IMR-90 (cell line): ENCODE data around the gene LIMCH1. TPM values are rescaled to one million over a fixed set of nuclear protein-coding genes. Genes with fewer than 3 reads are reported as not detected.

Experiments used
- ATAC-seq: fragments of 200-7000 bp; cut with Tn5 transposase; 2 replicates; pipeline ENCODE4 v1.9.1; 2020; ENCODE audit warnings: low read depth, mild to moderate bottlenecking, moderate library complexity
- BruUV-seq: library from RNA; stranded (reverse); fragments of 400-500 nt; replicated peaks from 2 replicates; lab custom pipeline; 2021; lab: Mats Ljungman, UMichigan
- CTCF ChIA-PET: fragments of 300-600 bp; formaldehyde crosslinking; extraction: SDS; loops from one replicate; lab custom pipeline; 2021; ENCODE audit warnings: antibody characterized with exemption; lab: Yijun Ruan, JAX
- POLR2A ChIA-PET: fragments of 300-600 bp; sonication (Branson Sonifier 250); formaldehyde crosslinking; loops from one replicate; lab custom pipeline; 2022; ENCODE audit warnings: antibody characterized with exemption; ENCODE audit not compliant: unreplicated experiment; lab: Charles Lee
- DNase-seq: peaks from one replicate; pipeline ENCODE4 v3.0.0; 2013
- H2AFZ ChIP-seq: replicated peaks from 2 replicates; pipeline ENCODE3; 2013; ENCODE audit warnings: low read length, mild to moderate bottlenecking; ENCODE audit not compliant: poor library complexity
- H2AK5ac ChIP-seq: 2 replicates; pipeline ENCODE4 v1.6.1; 2013; ENCODE audit warnings: low read depth, low read length, inconsistent platforms
- H2AK9ac ChIP-seq: replicated peaks from 2 replicates; pipeline ENCODE3; 2013; ENCODE audit warnings: mild to moderate bottlenecking, low read depth, low read length, moderate library complexity; ENCODE audit not compliant: poor library complexity
- H2BK120ac ChIP-seq: 2 replicates; pipeline ENCODE4 v1.6.1; 2013; ENCODE audit warnings: low read depth, low read length, inconsistent platforms
- H2BK15ac ChIP-seq: 3 replicates; pipeline ENCODE4 v1.6.1; 2013; ENCODE audit warnings: low read depth, low read length, inconsistent platforms
- H2BK20ac ChIP-seq: 2 replicates; pipeline ENCODE4 v1.6.1; 2013; ENCODE audit warnings: low read depth, mild to moderate bottlenecking, inconsistent platforms, low read length, moderate library complexity
- H2BK5ac ChIP-seq: 2 replicates; pipeline ENCODE4 v1.6.1; 2013; ENCODE audit warnings: mild to moderate bottlenecking, low read depth, low read length, inconsistent platforms; ENCODE audit not compliant: poor library complexity, severe bottlenecking
- H3K14ac ChIP-seq: replicated peaks from 2 replicates; pipeline ENCODE4 v1.6.1; 2013; ENCODE audit warnings: low read depth, low read length, inconsistent platforms
- H3K18ac ChIP-seq: 2 replicates; pipeline ENCODE4 v1.6.1; 2013; ENCODE audit warnings: low read depth, low read length, control low read depth
- H3K23ac ChIP-seq: 2 replicates; pipeline ENCODE4 v1.6.1; 2013; ENCODE audit warnings: low read depth, low read length, inconsistent platforms
- H3K27ac ChIP-seq: 2 replicates; pipeline ENCODE4 v1.5.1; 2013; ENCODE audit warnings: mild to moderate bottlenecking, control low read depth, low read length; ENCODE audit not compliant: insufficient read depth
- H3K27me3 ChIP-seq: 2 replicates; pipeline ENCODE4 v1.6.1; 2013; ENCODE audit warnings: low read length; ENCODE audit not compliant: control insufficient read depth, insufficient read depth
- H3K36me3 ChIP-seq: 2 replicates; pipeline ENCODE4 v1.6.1; 2013; ENCODE audit warnings: low read length, mixed read lengths; ENCODE audit not compliant: control insufficient read depth, insufficient read depth
- H3K4ac ChIP-seq: 2 replicates; pipeline ENCODE4 v1.6.1; 2013; ENCODE audit warnings: low read depth, low read length, inconsistent platforms
- H3K4me1 ChIP-seq: 2 replicates; pipeline ENCODE4 v1.6.1; 2013; ENCODE audit warnings: low read length, mixed read lengths; ENCODE audit not compliant: control insufficient read depth, insufficient read depth
- H3K4me2 ChIP-seq: 2 replicates; pipeline ENCODE4 v1.6.1; 2013; ENCODE audit warnings: low read depth, mild to moderate bottlenecking, control low read depth, low read length, moderate library complexity
- H3K4me3 ChIP-seq: 2 replicates; pipeline ENCODE4 v1.5.1; 2013; ENCODE audit warnings: low read depth, mild to moderate bottlenecking, control low read depth, low read length, moderate library complexity; ENCODE audit not compliant: insufficient read depth
- H3K56ac ChIP-seq: 2 replicates; pipeline ENCODE4 v1.6.1; 2013; ENCODE audit warnings: low read length, inconsistent platforms; ENCODE audit not compliant: insufficient read depth; ENCODE audit errors: extremely low read depth
- H3K79me1 ChIP-seq, 2 experiments: 2 replicates each; pipeline ENCODE4 v1.6.1; 2013; ENCODE audit warnings: low read length in 2 of 2, inconsistent platforms in 1 of 2, low read depth in 1 of 2
- H3K9ac ChIP-seq: 2 replicates; pipeline ENCODE4 v1.6.1; 2013; ENCODE audit warnings: low read depth, low read length, control low read depth
- H3K9me1 ChIP-seq: 2 replicates; pipeline ENCODE4 v1.6.1; 2013; ENCODE audit warnings: low read length, inconsistent platforms; ENCODE audit not compliant: insufficient read depth
- H3K9me3 ChIP-seq: 2 replicates; pipeline ENCODE4 v1.6.1; 2013; ENCODE audit warnings: low read length; ENCODE audit not compliant: control insufficient read depth, insufficient read depth
- H4K20me1 ChIP-seq: 2 replicates; pipeline ENCODE4 v1.6.1; 2013; ENCODE audit warnings: low read length, inconsistent platforms; ENCODE audit not compliant: insufficient read depth
- H4K5ac ChIP-seq: 2 replicates; pipeline ENCODE4 v1.6.1; 2013; ENCODE audit warnings: mild to moderate bottlenecking, low read depth, low read length, control low read depth
- H4K8ac ChIP-seq, 2 experiments: 2 replicates each; pipeline ENCODE4 v1.6.1; 2013; ENCODE audit warnings: low read depth in 2 of 2, low read length in 2 of 2, control low read depth in 1 of 2, inconsistent platforms in 1 of 2
- H4K91ac ChIP-seq: 2 replicates; pipeline ENCODE4 v1.6.1; 2013; ENCODE audit warnings: low read depth, low read length, inconsistent platforms; ENCODE audit not compliant: insufficient read depth
- BHLHE40 ChIP-seq: fragments of 150-350 bp; IDR thresholded peaks from 2 replicates; pipeline ENCODE4 v1.6.1; 2016; ENCODE audit warnings: mild to moderate bottlenecking, low read depth, low read length
- CEBPB ChIP-seq: IDR thresholded peaks from 2 replicates; pipeline ENCODE4 v1.6.1; 2012; ENCODE audit warnings: low read depth, low read length, improper control_type of control experiment
- CHD1 ChIP-seq: IDR thresholded peaks from 2 replicates; pipeline ENCODE4 v1.6.1; 2012; ENCODE audit warnings: low read depth, low read length, improper control_type of control experiment
- FOS ChIP-seq: fragments of 150-350 bp; IDR thresholded peaks from 2 replicates; pipeline ENCODE4 v1.6.1; 2016; ENCODE audit warnings: low read depth, low read length
- MAFK ChIP-seq: IDR thresholded peaks from 2 replicates; pipeline ENCODE4 v1.6.1; 2012; ENCODE audit warnings: low read depth, low read length, improper control_type of control experiment
- MAZ ChIP-seq: IDR thresholded peaks from 2 replicates; pipeline ENCODE4 v1.6.1; 2012; ENCODE audit warnings: low read depth, mild to moderate bottlenecking, low read length, improper control_type of control experiment, moderate library complexity, borderline replicate concordance
- MXI1 ChIP-seq: IDR thresholded peaks from 2 replicates; pipeline ENCODE4 v1.6.1; 2012; ENCODE audit warnings: low read depth, mild to moderate bottlenecking, low read length, moderate library complexity, borderline replicate concordance
- NFE2L2 ChIP-seq: fragments of 150-350 bp; IDR thresholded peaks from 2 replicates; pipeline ENCODE4 v1.6.1; 2016; ENCODE audit warnings: low read depth, mild to moderate bottlenecking, low read length
- POLR2A ChIP-seq: IDR thresholded peaks from 2 replicates; pipeline ENCODE4 v1.6.1; 2012; ENCODE audit warnings: mild to moderate bottlenecking, low read depth, low read length
- RAD21 ChIP-seq: IDR thresholded peaks from 2 replicates; pipeline ENCODE4 v1.6.1; 2012; ENCODE audit warnings: low read length, improper control_type of control experiment
- RCOR1 ChIP-seq: IDR thresholded peaks from 2 replicates; pipeline ENCODE4 v1.6.1; 2012; ENCODE audit warnings: mild to moderate bottlenecking, low read length, improper control_type of control experiment; ENCODE audit not compliant: insufficient replicate concordance
- RFX5 ChIP-seq: IDR thresholded peaks from 2 replicates; pipeline ENCODE4 v1.8.0; 2012; ENCODE audit warnings: low read depth, mild to moderate bottlenecking, low read length, moderate library complexity
- SMC3 ChIP-seq: fragments of 150-350 bp; IDR thresholded peaks from 2 replicates; pipeline ENCODE4 v1.6.1; 2016; ENCODE audit warnings: low read depth, mild to moderate bottlenecking, antibody characterized with exemption, low read length, moderate library complexity
- USF2 ChIP-seq: fragments of 150-350 bp; IDR thresholded peaks from 2 replicates; pipeline ENCODE4 v1.6.1; 2017; ENCODE audit warnings: mild to moderate bottlenecking, antibody characterized with exemption, low read length, low read depth
- WGBS, 2 experiments: methylation state at CpG; one replicate each; pipeline versions ENCODE4 v1.1.5 to v1.1.7; 2013; ENCODE audit warnings: missing lambda C conversion rate in 2 of 2; ENCODE audit not compliant: insufficient read length in 1 of 2; ENCODE audit errors: extremely low coverage in 2 of 2; 5-methylcytosine and 5-hydroxymethylcytosine counted together
- dilution Hi-C: fragments of 300-500 bp; cut with HindIII; formaldehyde crosslinking; loops from one replicate; pipeline ENCODE4 v1.14.3; 2018; ENCODE audit warnings: low sequenced_read_pairs; ENCODE audit not compliant: unreplicated experiment
- in situ Hi-C: fragments of 300-500 bp; cut with MboI; formaldehyde crosslinking; loops from 3 replicates; pipeline ENCODE4 v1.14.3; 2019; ENCODE audit warnings: low sequenced_read_pairs, inconsistent platforms, mixed read lengths
- intact Hi-C: fragments of 100-400 bp; cut with micrococcal nuclease; formaldehyde crosslinking; loops from 2 replicates; pipeline ENCODE4 v1.10.0; 2022
- polyA plus RNA-seq, 3 experiments: library from polyadenylated mRNA; depleted of rRNA; stranded (reverse); fragments of >200 nt; gene quantifications; 2 replicates each; pipeline ENCODE4 v1.2.3, GENCODE V29; 2012; ENCODE audit warnings: low replicate concordance in 1 of 3
- total RNA-seq: library from RNA; depleted of rRNA; stranded (reverse); fragments of >200 nt; gene quantifications from 2 replicates; pipeline ENCODE4 v1.2.3, GENCODE V29; 2012
- TF ChIP-seq, protein P1 (sequence below): conservative IDR thresholded peaks from 2 replicates; pipeline ENCODE4 v1.5.1; 2012; ENCODE audit warnings: mild to moderate bottlenecking, low read depth, low read length, improper control_type of control experiment
- TF ChIP-seq, protein P2 (sequence below): fragments of 150-350 bp; IDR thresholded peaks from 2 replicates; pipeline ENCODE4 v1.6.1; 2016; ENCODE audit warnings: low read depth, mild to moderate bottlenecking, low read length, moderate library complexity, borderline replicate concordance

Gene LIMCH1
- total and polyA plus RNA-seq, 2 of the 4 experiments (the other 2 are of a cell fraction) = 0.89 to 2.9 TPM

GRCh38 chr4:41548305-41548880 lies 10.4 kb downstream of the LIMCH1 start:
- ATAC-seq = no peak
- BruUV-seq = no TSS peak
- WGBS, 2 experiments = no CpG with 5 or more reads among the region's 3 CpGs
- POLR2A ChIA-PET = no interaction called here
- Histone ChIP-seq H3K4me3 (no peak overlapping the region), H3K56ac (no peak overlapping the region), H3K18ac (no peak overlapping the region), H4K8ac (no peak overlapping the region), H4K91ac (no peak overlapping the region), H2AK9ac (no peak overlapping the region), H2BK120ac (no peak overlapping the region), H4K5ac (no peak overlapping the region), H3K14ac (no peak overlapping the region), H3K79me1 (no peaks in the 10 kb centered on the region), H3K9me3 (no peaks in the 10 kb centered on the region), H2BK15ac (no peak overlapping the region), H2BK5ac (no peak overlapping the region), H3K4ac (no peak overlapping the region), H4K20me1 (no peaks in the 10 kb centered on the region), H3K23ac (no peak overlapping the region), H3K36me3 (no peaks in the 10 kb centered on the region), H3K9me1 (no peaks in the 10 kb centered on the region), H3K27me3 (no peaks in the 10 kb centered on the region), H3K4me1 (no peaks in the 10 kb centered on the region), H2AK5ac (no peak overlapping the region), H3K27ac (no peak overlapping the region), H2BK20ac (no peak overlapping the region), H2AFZ (no peak overlapping the region), H3K9ac (no peak overlapping the region), H3K4me2 (no peak overlapping the region)
- DNase-seq = no peak
- dilution Hi-C loops = no loop called here
- CTCF ChIA-PET = no interaction called here
- in situ Hi-C loops = no loop called here
- intact Hi-C loops = no loop called here
- TF ChIP-seq BHLHE40 (no peak), SMC3 (no peak), NFE2L2 (no peak), RCOR1 (no peak), CEBPB (no peak), MAFK (no peak), MAZ (no peak), USF2 (no peak), RFX5 (no peak), POLR2A (no peak), RAD21 (no peak), FOS (no peak), CHD1 (no peak), MXI1 (no peak)
- TF ChIP-seq, protein P1, sequence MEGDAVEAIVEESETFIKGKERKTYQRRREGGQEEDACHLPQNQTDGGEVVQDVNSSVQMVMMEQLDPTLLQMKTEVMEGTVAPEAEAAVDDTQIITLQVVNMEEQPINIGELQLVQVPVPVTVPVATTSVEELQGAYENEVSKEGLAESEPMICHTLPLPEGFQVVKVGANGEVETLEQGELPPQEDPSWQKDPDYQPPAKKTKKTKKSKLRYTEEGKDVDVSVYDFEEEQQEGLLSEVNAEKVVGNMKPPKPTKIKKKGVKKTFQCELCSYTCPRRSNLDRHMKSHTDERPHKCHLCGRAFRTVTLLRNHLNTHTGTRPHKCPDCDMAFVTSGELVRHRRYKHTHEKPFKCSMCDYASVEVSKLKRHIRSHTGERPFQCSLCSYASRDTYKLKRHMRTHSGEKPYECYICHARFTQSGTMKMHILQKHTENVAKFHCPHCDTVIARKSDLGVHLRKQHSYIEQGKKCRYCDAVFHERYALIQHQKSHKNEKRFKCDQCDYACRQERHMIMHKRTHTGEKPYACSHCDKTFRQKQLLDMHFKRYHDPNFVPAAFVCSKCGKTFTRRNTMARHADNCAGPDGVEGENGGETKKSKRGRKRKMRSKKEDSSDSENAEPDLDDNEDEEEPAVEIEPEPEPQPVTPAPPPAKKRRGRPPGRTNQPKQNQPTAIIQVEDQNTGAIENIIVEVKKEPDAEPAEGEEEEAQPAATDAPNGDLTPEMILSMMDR = no peak
- TF ChIP-seq, protein P2, sequence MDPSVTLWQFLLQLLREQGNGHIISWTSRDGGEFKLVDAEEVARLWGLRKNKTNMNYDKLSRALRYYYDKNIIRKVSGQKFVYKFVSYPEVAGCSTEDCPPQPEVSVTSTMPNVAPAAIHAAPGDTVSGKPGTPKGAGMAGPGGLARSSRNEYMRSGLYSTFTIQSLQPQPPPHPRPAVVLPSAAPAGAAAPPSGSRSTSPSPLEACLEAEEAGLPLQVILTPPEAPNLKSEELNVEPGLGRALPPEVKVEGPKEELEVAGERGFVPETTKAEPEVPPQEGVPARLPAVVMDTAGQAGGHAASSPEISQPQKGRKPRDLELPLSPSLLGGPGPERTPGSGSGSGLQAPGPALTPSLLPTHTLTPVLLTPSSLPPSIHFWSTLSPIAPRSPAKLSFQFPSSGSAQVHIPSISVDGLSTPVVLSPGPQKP = no peak
